Measurements from ENCODE around the gene CACNA1G.

GRCh38 chr17:50635982-50636803, 75.7 kb downstream of the CACNA1G start:
- no peak for TF ChIP-seq REST (IDR thresholded peaks at IDR 0.05; ENCODE audit: insufficient read depth in 1 of 2, low read depth in 2 of 2, low read length in 2 of 2)
- TF ChIP-seq FOXP2 (optimal IDR thresholded peaks at IDR 0.05; ENCODE audit: borderline replicate concordance, extremely low read depth, extremely low read length, insufficient read depth): no peak
- no peak for TF ChIP-seq POLR2AphosphoS5 (IDR thresholded peaks at IDR 0.05; ENCODE audit: low read depth, low read length)
- no peak for TF ChIP-seq SIN3A (IDR thresholded peaks at IDR 0.05; ENCODE audit: borderline replicate concordance, insufficient read depth, low read length)

Measured in PFSK-1 (cell line).